HG03442 (cell line): ENCODE measurements around the gene NAPSA.

ENCODE experiments used
- ATAC-seq: cut with Tn5 transposase; IDR thresholded peaks from one replicate; pipeline ENCODE4 v1.9.1; 2021; ENCODE audit warnings: mild to moderate bottlenecking, moderate library complexity; ENCODE audit not compliant: unreplicated experiment

The NAPSA gene

DNA sequence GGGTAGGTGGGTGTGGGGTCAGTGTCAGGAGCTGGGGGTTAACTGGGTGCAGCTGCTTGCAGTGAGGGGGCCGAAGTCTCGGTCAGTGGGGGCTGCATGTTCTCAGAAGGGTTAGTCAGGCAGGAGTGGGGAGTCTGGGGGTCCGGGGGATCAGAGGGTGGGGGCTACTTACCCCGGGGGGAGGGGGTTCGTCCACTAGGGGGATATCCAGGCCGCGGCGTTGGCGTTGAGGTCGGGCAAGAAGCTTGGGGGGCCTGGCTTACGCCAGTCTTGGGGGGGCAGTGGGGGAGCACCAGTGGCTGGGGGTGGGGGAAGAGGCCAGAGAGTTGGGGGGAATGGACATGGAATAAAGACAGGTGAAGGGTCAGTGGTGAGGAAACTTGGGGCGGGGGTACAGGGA lies 45.4 kb downstream of the NAPSA start:
- no peak for ATAC-seq

DNA sequence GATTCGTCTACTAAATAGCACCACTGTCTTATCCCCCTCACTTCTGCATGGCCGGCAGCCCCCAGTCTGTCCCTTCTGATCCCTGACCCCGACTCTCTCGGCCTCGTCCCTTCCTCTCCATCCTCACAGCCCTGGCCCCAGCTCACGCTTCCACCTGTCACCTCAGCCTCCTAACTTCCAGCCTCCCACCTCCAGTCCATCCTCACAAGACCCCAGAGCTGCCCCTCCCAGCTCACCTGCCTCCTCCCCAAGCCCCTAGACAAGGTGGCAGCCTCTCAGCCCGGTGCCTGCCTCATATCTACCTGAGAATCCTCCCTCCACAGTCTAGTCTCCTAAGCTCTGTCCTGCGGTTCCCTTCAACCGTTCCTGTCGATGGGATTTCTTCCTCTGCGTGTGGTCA lies 46.3 kb downstream of the NAPSA start:
- no peak for ATAC-seq

DNA sequence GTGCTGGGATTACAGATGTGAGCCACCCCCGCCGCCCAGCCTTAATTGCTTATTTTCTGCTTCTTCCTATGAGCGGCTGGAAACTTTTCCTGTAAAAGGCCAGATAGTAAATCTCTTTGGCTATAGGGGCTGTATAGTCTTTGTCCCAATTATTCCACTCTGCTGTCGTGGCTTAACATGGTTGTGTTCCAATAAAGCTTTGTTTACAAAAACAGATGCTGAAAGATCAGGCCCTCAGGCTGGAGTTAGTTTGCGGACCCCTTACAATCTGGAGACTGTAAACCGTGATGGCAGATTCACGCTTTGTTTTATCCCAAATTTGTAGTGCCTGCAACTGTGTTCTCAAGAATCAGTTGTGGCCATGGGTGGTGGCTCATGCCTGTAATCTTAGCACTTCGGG lies 47.0 kb downstream of the NAPSA start:
- ATAC-seq, result no peak

DNA sequence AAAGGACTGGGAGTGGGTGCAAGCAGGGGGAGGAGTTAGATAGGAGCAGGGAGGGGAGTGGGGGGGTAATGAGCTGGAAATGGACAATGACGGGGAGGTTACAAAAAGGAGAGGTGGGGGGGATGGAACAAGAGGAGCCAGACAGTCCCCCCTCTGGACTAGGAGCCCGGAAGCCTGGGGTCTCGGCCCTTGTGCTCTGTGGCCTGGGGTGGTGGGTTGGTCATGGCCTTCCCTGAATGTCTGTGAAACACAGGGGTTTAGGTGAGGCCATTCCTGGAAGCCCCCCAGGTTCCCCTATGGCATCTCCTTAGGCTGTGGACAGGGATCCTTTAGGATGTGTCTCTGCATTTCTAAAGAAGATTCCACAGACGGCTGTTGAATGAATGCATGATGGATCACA lies 48.3 kb downstream of the NAPSA start:
- no peak for ATAC-seq

DNA sequence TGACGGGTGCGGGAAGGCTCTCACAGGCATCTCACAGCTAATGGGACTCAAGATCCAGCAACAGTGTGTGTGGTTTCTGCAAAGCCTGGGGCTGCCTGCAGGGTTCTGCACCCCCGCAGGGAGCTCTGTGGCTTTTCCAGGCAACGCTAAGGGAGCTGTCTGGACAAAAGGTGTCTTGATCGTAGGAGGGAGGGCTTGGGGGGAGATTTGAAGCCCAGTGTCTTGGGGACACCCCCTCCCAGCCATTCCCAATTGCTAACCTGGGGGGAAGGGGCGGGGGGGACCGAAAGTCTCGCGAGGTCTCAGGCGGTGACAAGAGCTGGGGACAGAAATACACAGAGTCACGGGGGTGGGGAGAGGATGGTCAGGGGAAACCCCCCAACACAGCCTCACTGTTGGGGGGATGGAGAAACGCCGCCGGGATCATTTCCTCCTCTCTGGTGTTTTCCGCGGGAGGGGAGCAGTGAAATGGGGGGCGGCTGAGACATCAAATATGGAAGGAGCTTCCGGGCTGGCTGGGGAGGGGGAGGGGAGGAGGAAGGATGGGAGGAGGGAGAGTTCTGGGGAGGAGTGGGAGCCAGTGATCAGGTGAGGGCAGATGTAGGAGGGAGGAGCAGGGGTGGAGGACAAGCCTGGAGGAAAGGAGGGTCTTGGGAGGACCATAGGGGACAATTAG lies 49.5 kb downstream of the NAPSA start:
- ATAC-seq, result no peak

DNA sequence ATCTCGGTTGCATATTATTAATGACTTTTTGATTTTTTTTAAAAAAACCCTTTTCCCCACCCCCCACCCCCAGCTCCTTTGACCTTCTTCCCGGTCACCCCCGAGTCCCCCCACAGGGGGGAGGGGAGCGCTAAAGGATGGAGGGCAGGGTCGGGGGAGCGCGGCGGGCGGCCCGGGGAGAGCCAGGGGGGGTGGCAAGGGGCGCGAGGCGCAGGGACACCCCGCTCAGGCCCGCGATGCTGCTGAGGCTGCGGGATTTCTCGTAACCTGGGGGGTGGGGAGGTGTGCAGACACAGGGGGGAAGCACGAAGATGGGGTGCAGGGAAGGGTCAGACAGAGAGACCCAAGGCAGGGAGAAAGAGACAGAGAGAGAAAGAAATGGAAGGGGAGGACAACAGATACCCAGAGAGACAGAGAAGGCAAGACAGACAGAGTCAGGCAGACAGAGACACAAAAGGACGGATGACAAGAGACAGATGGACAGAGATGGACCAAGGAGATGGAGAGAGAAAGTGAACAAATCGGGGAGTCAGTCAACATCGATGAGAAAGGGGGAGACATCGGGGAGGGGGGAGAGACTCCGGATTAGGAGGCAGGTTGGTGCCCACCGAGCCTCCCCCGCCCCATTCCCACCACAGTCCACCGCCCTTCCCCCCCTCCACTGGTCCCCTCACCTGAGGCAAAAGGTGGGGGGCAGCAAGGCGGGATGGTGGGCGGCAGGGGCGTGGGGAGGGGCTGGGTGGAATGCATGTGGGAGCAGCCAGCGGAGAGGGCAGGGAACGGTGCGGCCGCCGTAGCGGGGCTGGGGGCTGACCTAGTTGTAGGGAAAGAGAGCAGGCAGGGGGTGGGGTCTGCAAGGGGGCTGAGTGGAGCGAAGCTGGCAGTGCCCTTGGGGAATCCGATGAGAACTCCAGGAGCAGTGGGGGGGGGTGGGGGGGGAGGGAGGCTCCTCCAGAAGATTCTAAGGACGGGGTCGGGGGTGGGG lies 50.4 kb downstream of the NAPSA start:
- no peak for ATAC-seq

DNA sequence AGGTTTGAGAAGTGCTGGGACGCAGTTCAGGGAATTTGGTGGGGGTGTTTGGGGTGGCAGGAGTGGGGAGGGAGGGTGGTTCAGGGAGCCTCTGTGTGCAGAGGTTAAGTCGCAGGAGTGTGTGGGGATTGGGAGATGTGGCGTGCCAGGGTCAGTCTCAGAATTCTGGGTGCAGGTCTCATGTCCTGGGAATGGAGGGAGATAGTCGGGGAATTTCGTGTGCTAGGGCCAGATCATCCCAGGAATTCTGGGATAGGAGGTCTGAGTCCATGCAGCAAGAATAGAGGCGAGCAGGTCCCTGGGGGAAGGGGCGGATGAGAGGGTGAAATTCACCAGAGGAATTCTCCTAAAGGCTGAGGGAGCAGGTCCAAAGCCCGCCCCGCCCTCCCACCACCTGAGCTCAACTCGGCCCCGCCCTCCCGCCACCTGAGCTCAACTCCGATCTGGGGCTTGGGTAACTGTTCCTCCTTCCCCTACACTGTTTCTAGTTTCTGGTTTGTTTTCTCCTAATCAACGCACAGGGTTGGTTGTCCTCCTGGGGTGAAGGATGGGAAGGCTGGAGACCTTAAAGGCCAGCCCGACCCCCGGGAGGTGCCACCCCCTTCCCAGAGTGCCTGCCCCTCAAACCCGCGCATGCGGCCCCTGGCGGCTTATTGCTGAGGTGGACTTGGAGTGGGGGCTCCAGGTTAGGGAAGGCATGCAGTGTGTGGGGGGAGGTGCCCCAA lies 51.5 kb downstream of the NAPSA start:
- ATAC-seq, result no peak

DNA sequence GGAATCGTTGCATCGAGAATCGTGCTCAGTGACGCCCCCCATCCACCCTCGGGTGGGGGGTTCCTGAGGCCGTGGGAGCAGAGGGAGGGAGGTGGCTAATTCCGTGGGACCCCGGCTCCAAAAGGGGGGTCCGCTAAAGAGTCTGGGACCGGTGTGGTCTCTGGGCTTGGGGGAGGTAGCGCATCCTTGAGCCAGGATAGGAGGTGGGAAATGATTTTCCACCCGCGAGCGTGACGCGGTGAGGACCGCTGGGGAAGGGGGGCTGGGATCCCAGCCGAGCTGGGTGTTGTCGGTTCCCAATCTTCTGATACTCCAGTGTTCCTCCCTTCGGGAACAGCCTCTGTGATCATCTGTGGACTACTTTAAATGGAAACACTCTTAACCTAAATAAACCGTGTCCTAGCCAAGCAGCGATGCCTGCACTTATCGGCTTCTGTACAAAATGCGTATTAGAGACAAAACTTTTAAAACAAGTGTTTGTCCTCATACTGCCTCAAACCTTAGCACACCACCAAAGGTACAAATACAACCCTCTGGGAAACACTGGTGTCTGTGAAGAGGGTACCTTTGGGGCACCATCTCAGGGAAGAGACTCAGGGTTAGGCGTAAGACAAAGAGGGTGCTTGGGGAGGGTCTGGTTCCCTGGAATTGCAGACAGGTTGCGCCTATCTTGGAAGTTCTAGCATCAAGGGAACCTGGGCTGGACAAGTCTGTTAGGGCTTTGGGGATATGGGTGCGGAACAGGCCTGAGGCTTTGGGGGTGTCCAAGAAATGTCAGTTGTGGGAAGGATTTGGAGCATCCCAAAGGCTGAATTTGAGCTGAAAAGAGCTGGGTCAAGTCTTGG lies 52.2 kb downstream of the NAPSA start:
- ATAC-seq, result no peak

DNA sequence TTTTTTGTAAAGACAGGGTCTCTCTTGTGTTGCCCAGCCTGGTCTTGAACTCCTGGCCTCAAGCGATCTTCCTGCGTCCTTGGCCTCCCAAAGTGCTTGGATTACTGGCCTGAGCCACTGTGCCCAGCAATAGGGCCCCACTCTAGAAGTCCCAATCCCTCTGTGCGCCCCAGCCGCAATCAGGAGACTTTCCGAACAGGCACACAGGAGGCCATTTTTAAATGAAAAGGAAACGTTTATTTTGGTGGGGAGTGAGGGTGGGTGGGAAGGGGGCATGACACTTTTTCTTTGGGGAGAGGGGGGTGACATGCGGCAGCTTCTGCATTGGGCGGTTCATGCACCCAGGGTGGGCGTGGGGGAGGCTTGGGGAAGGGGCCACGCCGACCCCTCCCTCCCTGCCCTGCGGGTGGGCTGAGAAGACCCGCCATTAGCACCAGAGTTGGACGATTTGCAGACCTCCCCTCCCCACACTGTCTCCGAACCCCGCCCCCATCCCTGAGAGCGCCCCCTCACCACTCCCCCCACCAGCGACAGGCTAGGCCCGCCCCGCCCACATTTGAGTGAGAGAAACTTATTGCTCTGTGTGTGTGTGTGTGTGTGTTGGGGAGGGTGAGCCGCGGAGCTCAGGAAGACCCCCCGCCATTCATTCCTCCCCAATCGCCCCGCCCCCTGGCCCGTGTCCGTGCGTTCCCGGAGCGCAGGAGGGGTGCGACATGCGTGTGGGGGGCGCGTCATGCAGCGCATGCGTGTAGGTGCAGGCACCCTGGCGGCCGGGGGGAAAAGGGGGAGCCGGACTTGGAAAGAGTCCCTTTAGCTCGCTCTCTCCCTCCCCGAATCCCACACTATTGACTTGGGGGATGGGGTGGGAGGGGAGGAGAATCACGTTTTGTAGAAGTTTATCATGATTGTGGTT lies 53.5 kb downstream of the NAPSA start:
- ATAC-seq, result no peak

DNA sequence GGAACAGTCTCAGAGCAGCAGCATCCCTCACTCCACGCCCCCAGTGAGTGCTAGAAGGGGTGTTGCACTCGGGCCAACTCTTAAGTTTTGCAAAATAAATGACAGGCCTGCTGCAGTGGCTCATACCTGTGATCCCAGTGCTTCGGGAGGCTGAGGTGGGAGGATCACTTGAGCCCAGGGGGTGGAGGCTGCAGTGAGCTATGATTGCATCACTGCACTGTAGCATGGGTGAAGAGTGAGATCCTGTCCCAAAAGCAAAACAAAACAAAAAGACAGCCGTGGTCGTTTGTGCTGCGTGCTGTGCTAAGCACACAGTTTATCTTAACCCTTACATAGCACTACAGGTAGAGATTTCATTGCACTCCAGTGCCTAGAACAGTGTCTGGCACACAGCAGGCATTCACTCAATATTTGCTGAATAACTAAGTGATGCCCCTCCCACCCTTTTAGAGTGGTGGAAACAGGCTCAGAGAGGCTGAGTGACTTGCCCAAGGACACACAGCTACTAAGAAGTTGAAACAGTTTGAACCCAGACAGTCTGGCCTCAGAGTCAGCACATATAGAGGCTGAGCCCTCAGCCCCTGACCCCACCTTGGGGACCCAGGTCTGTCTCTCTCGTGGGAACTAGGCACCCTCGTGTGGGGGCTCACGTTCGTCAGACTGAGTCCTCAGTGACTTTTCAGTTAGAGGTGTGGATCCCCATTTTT lies 54.5 kb downstream of the NAPSA start:
- no peak for ATAC-seq

DNA sequence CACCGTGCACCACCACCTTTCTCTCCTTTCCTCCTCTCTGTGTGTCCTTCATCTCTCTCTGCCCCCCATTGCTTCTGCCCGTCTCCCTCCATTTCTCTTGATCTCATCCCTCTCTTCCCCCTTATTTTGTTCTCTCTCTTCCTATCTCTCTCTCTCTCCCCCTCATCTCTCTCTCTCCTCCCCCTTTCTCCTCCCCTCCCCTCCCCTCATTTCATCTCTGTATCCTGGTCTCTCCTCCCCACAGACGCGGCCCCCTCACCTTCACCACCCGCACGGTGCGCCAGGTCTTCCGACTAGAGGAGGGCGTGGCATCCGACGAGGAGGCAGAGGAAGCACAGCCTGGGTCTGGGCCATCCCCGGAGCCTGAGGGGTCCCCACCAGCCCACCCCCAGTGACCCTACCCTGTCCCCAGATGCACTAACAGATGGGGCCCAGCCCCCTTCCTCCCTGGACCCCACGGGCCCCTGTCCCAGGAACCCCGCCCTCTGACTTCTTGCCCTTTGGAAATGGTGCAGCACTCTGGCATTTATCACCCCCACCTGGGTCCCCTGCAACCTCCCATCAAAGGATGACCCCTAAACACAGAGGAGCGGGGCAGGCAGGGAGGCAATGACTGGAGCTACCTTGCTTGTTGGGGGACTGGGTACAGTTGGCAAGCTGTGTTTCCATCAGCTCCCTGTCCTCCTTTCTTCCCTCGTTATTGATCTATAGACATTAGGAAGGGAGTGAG lies 55.9 kb downstream of the NAPSA start:
- no peak for ATAC-seq

DNA sequence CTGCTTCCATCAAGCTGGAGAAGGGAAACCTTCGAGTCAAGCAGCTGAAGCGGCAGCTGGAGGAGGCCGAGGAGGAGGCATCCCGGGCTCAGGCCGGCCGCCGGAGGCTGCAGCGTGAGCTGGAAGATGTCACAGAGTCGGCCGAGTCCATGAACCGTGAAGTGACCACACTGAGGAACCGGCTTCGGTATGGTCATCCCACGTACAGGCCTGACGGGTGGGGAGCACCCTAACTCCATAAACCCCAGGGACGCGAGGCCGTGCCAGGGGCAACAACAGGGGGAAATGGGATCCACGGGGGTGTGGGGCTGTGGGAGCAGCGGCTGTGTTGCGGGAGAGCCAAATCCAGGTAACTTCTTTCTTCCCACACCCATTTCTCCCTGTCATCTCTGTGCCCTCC lies 56.4 kb downstream of the NAPSA start:
- ATAC-seq, result no peak
